H9 (cell line): Measurements from ENCODE around the gene SLC35F2. TPM values are rescaled to one million over a fixed set of nuclear protein-coding genes. Genes with fewer than 3 reads are reported as not detected.

Experiments used
- DNase-seq: peaks from one replicate; pipeline ENCODE4 v3.0.0-alpha.2; 2017
- H2AFZ ChIP-seq: one replicate; pipeline ENCODE4 v1.6.1; 2013; ENCODE audit warnings: mild to moderate bottlenecking, low read length, control low read depth, moderate library complexity
- H2AK5ac ChIP-seq: 2 replicates; pipeline ENCODE4 v1.6.1; 2013; ENCODE audit warnings: low read length, control low read depth, mixed read lengths; ENCODE audit not compliant: insufficient read length
- H2BK120ac ChIP-seq: one replicate; pipeline ENCODE4 v1.6.1; 2013; ENCODE audit warnings: low read depth, mild to moderate bottlenecking, low read length, control low read depth, inconsistent platforms; ENCODE audit not compliant: poor library complexity, severe bottlenecking
- H2BK12ac ChIP-seq: 2 replicates; pipeline ENCODE4 v1.6.1; 2013; ENCODE audit warnings: low read length, control low read depth, mixed read lengths, low read depth; ENCODE audit not compliant: insufficient read length
- H2BK15ac ChIP-seq: 2 replicates; pipeline ENCODE4 v1.6.1; 2013; ENCODE audit warnings: low read depth, low read length, control low read depth
- H2BK20ac ChIP-seq: one replicate; pipeline ENCODE4 v1.6.1; 2013; ENCODE audit warnings: low read depth, mild to moderate bottlenecking, low read length, control low read depth, inconsistent platforms; ENCODE audit not compliant: poor library complexity, severe bottlenecking
- H2BK5ac ChIP-seq: 2 replicates; pipeline ENCODE4 v1.6.1; 2013; ENCODE audit warnings: low read length, control low read depth, mixed read lengths; ENCODE audit not compliant: insufficient read length
- H3K14ac ChIP-seq: 2 replicates; pipeline ENCODE4 v1.6.1; 2013; ENCODE audit warnings: low read length, control low read depth; ENCODE audit not compliant: insufficient read depth
- H3K18ac ChIP-seq: 2 replicates; pipeline ENCODE4 v1.6.1; 2013; ENCODE audit warnings: low read depth, mild to moderate bottlenecking, mixed read lengths, low read length, control low read depth; ENCODE audit not compliant: insufficient read length
- H3K23ac ChIP-seq: 2 replicates; pipeline ENCODE4 v1.6.1; 2013; ENCODE audit warnings: low read length, control low read depth, mixed read lengths, low read depth; ENCODE audit not compliant: insufficient read length
- H3K23me2 ChIP-seq: 2 replicates; pipeline ENCODE4 v1.6.1; 2013; ENCODE audit warnings: low read depth, mild to moderate bottlenecking, mixed read lengths, low read length, control low read depth; ENCODE audit not compliant: insufficient read length, poor library complexity, severe bottlenecking
- H3K27ac ChIP-seq: 2 replicates; pipeline ENCODE4 v1.5.1; 2013; ENCODE audit warnings: low read length, control low read depth, mixed read lengths, low read depth; ENCODE audit not compliant: insufficient read length
- H3K27me3 ChIP-seq: 2 replicates; pipeline ENCODE4 v1.6.1; 2013; ENCODE audit warnings: low read length, control low read depth, inconsistent platforms; ENCODE audit not compliant: insufficient read depth
- H3K4ac ChIP-seq: 2 replicates; pipeline ENCODE4 v1.6.1; 2013; ENCODE audit warnings: low read depth, mild to moderate bottlenecking, control low read depth, inconsistent platforms, low read length, moderate library complexity
- H3K4me1 ChIP-seq: 2 replicates; pipeline ENCODE4 v1.6.1; 2013; ENCODE audit warnings: low read length, control low read depth, inconsistent platforms; ENCODE audit not compliant: insufficient read depth
- H3K4me2 ChIP-seq: 2 replicates; pipeline ENCODE4 v1.6.1; 2013; ENCODE audit warnings: low read length, control low read depth, mixed read lengths; ENCODE audit not compliant: insufficient read length, insufficient read depth
- H3K56ac ChIP-seq: 2 replicates; pipeline ENCODE4 v1.6.1; 2013; ENCODE audit warnings: low read depth, mild to moderate bottlenecking, mixed read lengths, low read length, control low read depth; ENCODE audit not compliant: insufficient read length
- H3K79me1 ChIP-seq: 2 replicates; pipeline ENCODE4 v1.6.1; 2013; ENCODE audit warnings: low read depth, mild to moderate bottlenecking, moderate library complexity, low read length, control low read depth, inconsistent platforms; ENCODE audit not compliant: insufficient read depth, poor library complexity, severe bottlenecking
- H3K79me2 ChIP-seq: 2 replicates; pipeline ENCODE4 v1.6.1; 2013; ENCODE audit warnings: low read length, control low read depth, inconsistent platforms; ENCODE audit not compliant: insufficient read depth
- H3K9ac ChIP-seq: 2 replicates; pipeline ENCODE4 v1.6.1; 2013; ENCODE audit warnings: low read length, control low read depth, mixed read lengths; ENCODE audit not compliant: insufficient read length; ENCODE audit errors: extremely low read depth
- H3K9me3 ChIP-seq: one replicate; pipeline ENCODE4 v1.6.1; 2013; ENCODE audit warnings: low read depth, low read length, inconsistent platforms; ENCODE audit not compliant: control insufficient read depth
- H3T11ph ChIP-seq: one replicate; pipeline ENCODE4 v1.6.1; 2013; ENCODE audit warnings: mild to moderate bottlenecking, low read length, control low read depth, inconsistent platforms
- H4K20me1 ChIP-seq: one replicate; pipeline ENCODE4 v1.6.1; 2013; ENCODE audit not compliant: control insufficient read depth, insufficient read length, insufficient read depth
- H4K5ac ChIP-seq: 2 replicates; pipeline ENCODE4 v1.6.1; 2013; ENCODE audit warnings: low read depth, mild to moderate bottlenecking, mixed read lengths, low read length, control low read depth; ENCODE audit not compliant: insufficient read length
- H4K8ac ChIP-seq: replicated peaks from 2 replicates; pipeline ENCODE4 v1.6.1; 2013; ENCODE audit warnings: low read length, control low read depth, mixed read lengths, low read depth; ENCODE audit not compliant: insufficient read length
- H4K91ac ChIP-seq: 2 replicates; pipeline ENCODE4 v1.6.1; 2013; ENCODE audit warnings: low read depth, mild to moderate bottlenecking, moderate library complexity, mixed read lengths, low read length, control low read depth; ENCODE audit not compliant: insufficient read length
- H3K27ac Mint-ChIP-seq, 3 experiments: 2 replicates in 2 of 3; 3 replicates in 1 of 3; pipeline ENCODE4 v1.8.0; 2020 to 2021; ENCODE audit warnings: mixed read lengths in 3 of 3, mild to moderate bottlenecking in 1 of 3, moderate library complexity in 1 of 3
- H3K27me3 Mint-ChIP-seq: 2 replicates; pipeline ENCODE4 v1.8.0; 2021; ENCODE audit warnings: low read depth, mild to moderate bottlenecking, moderate library complexity, mixed read lengths
- H3K36me3 Mint-ChIP-seq, 3 experiments: 2 replicates in 2 of 3; 3 replicates in 1 of 3; pipeline ENCODE4 v1.8.0; 2020 to 2021; ENCODE audit warnings: low read depth in 3 of 3, mixed read lengths in 3 of 3; ENCODE audit not compliant: insufficient read depth in 1 of 3
- H3K4me1 Mint-ChIP-seq, 2 experiments: 2 replicates each; pipeline ENCODE4 v1.8.0; 2020; ENCODE audit warnings: mixed read lengths in 2 of 2
- H3K4me3 Mint-ChIP-seq, 2 experiments: 2 replicates in 1 of 2; 3 replicates in 1 of 2; pipeline ENCODE4 v1.8.0; 2020 to 2021; ENCODE audit warnings: mild to moderate bottlenecking in 2 of 2, mixed read lengths in 2 of 2, moderate library complexity in 1 of 2
- H3K9me3 Mint-ChIP-seq, 2 experiments: 2 replicates in 1 of 2; 3 replicates in 1 of 2; pipeline ENCODE4 v1.8.0; 2020; ENCODE audit warnings: mild to moderate bottlenecking in 2 of 2, mixed read lengths in 2 of 2, moderate library complexity in 1 of 2
- CTCF ChIP-seq: fragments of 200-600 bp; sonication (generic); conservative IDR thresholded peaks from 3 replicates; pipeline ENCODE4 v1.8.0; 2021; ENCODE audit warnings: antibody characterized with exemption, mild to moderate bottlenecking
- total RNA-seq: library from RNA; stranded (reverse); gene quantifications from 2 replicates; pipeline ENCODE4 v1.2.1, GENCODE V29; 2021

Gene SLC35F2
- total RNA-seq, 1 experiment from 2014 or later: 24.0 TPM

- H4K20me1 ChIP-seq: no peaks in the 10 kb centered on the region
- H3K79me2 ChIP-seq: no peaks in the 10 kb centered on the region
- H3K56ac ChIP-seq: no peak overlapping the region
- no peak overlapping the region for H2BK20ac ChIP-seq
- no peaks in the 10 kb centered on the region for H3K9me3 ChIP-seq
- no peak for DNase-seq
- peaks cover 2% of the 10 kb centered on the region; the same call in 1 of the 2 replicates for H3K27me3 ChIP-seq
- no peak overlapping the region for H3K18ac ChIP-seq
- no peak overlapping the region for H3K27ac Mint-ChIP-seq
- H4K91ac ChIP-seq: no peak overlapping the region
- H3K14ac ChIP-seq: no peak overlapping the region
- H3K9me3 Mint-ChIP-seq: no peaks in the 10 kb centered on the region
- no peak overlapping the region for H3K9ac ChIP-seq
- H4K8ac ChIP-seq: no peak overlapping the region
- no peak overlapping the region for H4K5ac ChIP-seq
- H2BK12ac ChIP-seq: no peak overlapping the region
- H3T11ph ChIP-seq: no peak overlapping the region
- H2AK5ac ChIP-seq: no peak overlapping the region
- TF ChIP-seq CTCF: no peak
- H3K4me2 ChIP-seq: no peak overlapping the region
- peaks cover 16 to 38% (median 18%) of the 10 kb centered on the region in 3 experiments; a peak in 5 of 7 replicates for H3K36me3 Mint-ChIP-seq
- no peaks in the 10 kb centered on the region for H3K23me2 ChIP-seq
- H3K79me1 ChIP-seq: no peaks in the 10 kb centered on the region
- H2BK120ac ChIP-seq: no peak overlapping the region
- no peak overlapping the region for H3K4me3 Mint-ChIP-seq
- no peaks in the 10 kb centered on the region for H3K4me1 ChIP-seq
- peaks cover 7 to 8% of the 10 kb centered on the region in 2 experiments; a peak in 3 of 4 replicates for H3K4me1 Mint-ChIP-seq
- H3K23ac ChIP-seq: no peak overlapping the region
- no peaks in the 10 kb centered on the region for H3K27me3 Mint-ChIP-seq
- H2BK5ac ChIP-seq: no peak overlapping the region
- H3K4ac ChIP-seq: no peak overlapping the region
- H2AFZ ChIP-seq: no peak overlapping the region
- H3K27ac ChIP-seq: no peak overlapping the region
- no peak overlapping the region for H2BK15ac ChIP-seq
Observed at GRCh38 chr11:107804971-107805370, 53.6 kb downstream of the SLC35F2 start.
